IMR-90 (cell line): ENCODE results near the gene ATP5F1D.

ENCODE experiments used
- CEBPB ChIP-seq: IDR thresholded peaks from 2 replicates; pipeline ENCODE4 v1.6.1; 2012; ENCODE audit warnings: low read depth, low read length, improper control_type of control experiment
- NFE2L2 ChIP-seq: fragments of 150-350 bp; IDR thresholded peaks from 2 replicates; pipeline ENCODE4 v1.6.1; 2016; ENCODE audit warnings: low read depth, mild to moderate bottlenecking, low read length

- TF ChIP-seq CEBPB (no peak), NFE2L2 (no peak)
Observed at GRCh38 chr19:1278713-1279660, 37.4 kb downstream of the ATP5F1D start.
